Kidney epithelial cell (primary cell): ENCODE measurements around the gene ABCB9. TPM values are rescaled to one million over a fixed set of nuclear protein-coding genes. Genes with fewer than 3 reads are reported as not detected.

Source experiments
- DNase-seq: peaks from one replicate; pipeline ENCODE4 v3.0.0-alpha.2; 2010; ENCODE audit warnings: low read depth
- H3K27me3 ChIP-seq: 2 replicates; pipeline ENCODE4 v1.6.0; 2011; ENCODE audit warnings: low read length; ENCODE audit not compliant: control insufficient read depth, insufficient read depth
- H3K36me3 ChIP-seq: 2 replicates; pipeline ENCODE4 v1.5.1; 2011; ENCODE audit warnings: low read length; ENCODE audit not compliant: control insufficient read depth, insufficient read depth
- H3K4me3 ChIP-seq: 2 replicates; pipeline ENCODE4 v1.5.1; 2011; ENCODE audit warnings: low read depth, mild to moderate bottlenecking, control low read depth, low read length
- CTCF ChIP-seq: IDR thresholded peaks from 2 replicates; pipeline ENCODE4 v1.5.1; 2011; ENCODE audit warnings: mild to moderate bottlenecking, moderate library complexity, low read length, control low read depth, inconsistent platforms; ENCODE audit not compliant: insufficient read depth, poor library complexity, severe bottlenecking
- total RNA-seq: library from RNA; depleted of rRNA; stranded (reverse); fragments of >200 nt; gene quantifications from 2 replicates; pipeline ENCODE4 v1.2.3, GENCODE V29; 2015

The ABCB9 gene
- total RNA-seq, 1 donor from 2014 or later: 10.6 TPM

DNA sequence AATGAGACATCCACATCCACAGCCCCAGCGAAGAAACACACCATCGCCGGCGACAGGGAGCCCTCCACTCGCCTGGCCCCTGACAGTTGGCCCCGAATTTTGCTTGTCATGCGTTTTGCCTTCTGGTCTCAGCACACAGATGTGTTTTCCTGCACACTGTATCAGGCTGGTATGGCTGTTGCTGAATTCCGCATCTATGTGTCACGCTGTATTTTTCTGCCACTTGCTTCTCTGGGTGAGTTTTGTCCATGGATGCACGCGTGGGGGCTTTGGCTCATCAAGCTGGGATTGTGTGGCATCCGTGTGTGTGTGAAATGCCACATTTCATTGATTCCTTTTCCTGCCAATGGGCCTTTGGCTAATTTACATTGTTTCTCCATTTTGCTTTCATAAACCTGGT, 40.7 kb upstream of the ABCB9 start:
- no peaks in the 10 kb centered on the region for H3K36me3 ChIP-seq
- no peaks in the 10 kb centered on the region for H3K27me3 ChIP-seq
- no peak overlapping the region for H3K4me3 ChIP-seq
- no peak for TF ChIP-seq CTCF
- DNase-seq: no peak

DNA sequence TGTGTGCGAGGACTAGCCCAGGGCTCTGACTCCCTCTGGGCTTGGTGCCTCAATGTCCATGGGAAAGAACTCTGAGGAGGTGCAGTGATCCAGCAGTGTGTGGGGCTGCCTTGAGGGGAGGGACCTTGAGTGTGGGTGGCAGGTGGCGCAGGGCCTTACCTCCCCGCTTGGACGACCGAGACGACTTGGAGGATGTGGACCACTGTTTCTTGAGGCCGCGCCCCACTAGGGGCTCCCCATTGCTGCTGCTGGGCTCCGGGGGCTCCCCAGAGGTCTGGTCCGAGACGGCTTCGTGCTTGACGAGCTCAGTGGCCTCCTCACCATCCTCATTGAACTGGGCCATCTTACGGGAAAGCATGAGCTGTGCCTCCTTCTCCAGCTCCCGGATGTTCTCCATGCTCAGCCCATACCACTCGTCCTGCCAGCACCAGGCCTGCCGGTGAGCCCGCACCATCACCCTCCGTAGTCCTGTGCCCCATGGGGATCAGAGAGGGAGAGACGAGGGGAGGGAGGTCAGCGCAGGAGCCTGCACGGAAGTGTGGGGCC, 38.9 kb upstream of the ABCB9 start:
- no peaks in the 10 kb centered on the region for H3K36me3 ChIP-seq
- no peaks in the 10 kb centered on the region for H3K27me3 ChIP-seq
- H3K4me3 ChIP-seq: no peak overlapping the region
- no peak for DNase-seq
- TF ChIP-seq CTCF: no peak

DNA sequence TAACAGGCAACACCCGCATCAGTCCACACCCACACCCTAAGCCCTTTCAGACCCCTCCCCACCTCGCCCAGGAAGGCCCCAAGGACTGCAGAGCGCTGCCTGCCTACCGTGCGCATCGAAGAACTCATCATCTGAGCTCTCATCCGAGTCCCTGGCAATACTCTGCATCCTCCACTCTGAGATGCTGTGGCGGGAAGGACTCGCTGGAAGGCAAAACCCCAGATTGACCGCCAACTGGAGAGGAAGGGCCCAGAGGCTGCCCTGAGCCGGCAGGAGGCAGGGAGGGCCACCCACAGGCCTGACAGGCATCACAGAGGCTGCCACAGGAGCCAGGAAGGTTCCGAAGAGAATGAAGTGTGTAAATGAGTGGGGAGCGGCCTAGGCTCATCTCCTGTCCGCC, 38.0 kb upstream of the ABCB9 start:
- DNase-seq: no peak
- no peaks in the 10 kb centered on the region for H3K36me3 ChIP-seq
- no peak overlapping the region for H3K4me3 ChIP-seq
- H3K27me3 ChIP-seq: no peaks in the 10 kb centered on the region
- no peak for TF ChIP-seq CTCF

DNA sequence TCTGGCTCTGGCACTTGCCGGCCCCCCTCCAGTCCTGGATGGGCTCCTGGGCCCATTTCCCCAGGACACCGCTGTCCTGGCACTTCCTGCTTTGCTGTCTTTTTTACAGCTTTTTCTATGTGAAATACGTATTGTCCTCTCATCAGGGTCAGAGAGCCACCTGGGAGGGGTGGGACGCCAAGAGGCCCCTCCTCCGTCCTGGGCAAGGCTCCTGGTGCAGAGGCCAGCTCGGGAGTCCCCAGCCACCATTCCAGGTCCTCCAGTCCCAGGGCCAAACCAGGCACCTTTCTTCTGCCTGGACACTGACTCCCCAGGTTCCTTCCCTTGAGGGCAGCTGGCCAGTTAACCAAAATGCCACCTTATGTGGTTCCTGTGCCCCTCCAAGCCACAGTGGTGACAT, 37.0 kb upstream of the ABCB9 start:
- Histone ChIP-seq H3K36me3 (no peaks in the 10 kb centered on the region), H3K27me3 (no peaks in the 10 kb centered on the region), H3K4me3 (no peak overlapping the region)
- DNase-seq: no peak
- no peak for TF ChIP-seq CTCF

- no peak overlapping the region for H3K4me3 ChIP-seq
- H3K36me3 ChIP-seq: no peaks in the 10 kb centered on the region
- no peak for TF ChIP-seq CTCF
Observed at GRCh38 chr12:123001464-123001863, 35.2 kb upstream of the ABCB9 start.

GRCh38 chr12:123000578-123000977, 34.3 kb upstream of the ABCB9 start:
- no peak for TF ChIP-seq CTCF
- H3K27me3 ChIP-seq: no peaks in the 10 kb centered on the region
- no peak overlapping the region for H3K4me3 ChIP-seq

More at GRCh38 chr12:123001464-123001863, 35.2 kb upstream of the ABCB9 start:
- no peak for DNase-seq
- H3K27me3 ChIP-seq: no peaks in the 10 kb centered on the region

More at GRCh38 chr12:123000578-123000977, 34.3 kb upstream of the ABCB9 start:
- DNase-seq: no peak
- H3K36me3 ChIP-seq: no peaks in the 10 kb centered on the region
